Mesodermal cell (in vitro differentiated cells): ENCODE results near the gene ZNF605. TPM values are rescaled to one million over a fixed set of nuclear protein-coding genes. Genes with fewer than 3 reads are reported as not detected.
"Not testable (repeated sequence)": the region's sequence is repeated elsewhere in the genome, so short reads cannot be mapped to it uniquely, and the experiment has no call there.

Experiments
- H3K27ac ChIP-seq: 2 replicates; pipeline ENCODE4 v1.7.0; 2013; ENCODE audit warnings: mild to moderate bottlenecking, low read depth, low read length, moderate library complexity; ENCODE audit not compliant: severe bottlenecking
- H3K36me3 ChIP-seq: 2 replicates; pipeline ENCODE4 v1.7.1; 2013; ENCODE audit warnings: mild to moderate bottlenecking, low read length, moderate library complexity; ENCODE audit not compliant: control insufficient read depth, insufficient read depth
- H3K4me1 ChIP-seq: one replicate; pipeline ENCODE4 v1.7.1; 2013; ENCODE audit warnings: mild to moderate bottlenecking, low read length; ENCODE audit not compliant: insufficient read depth, control insufficient read depth, poor library complexity, severe bottlenecking
- H3K4me3 ChIP-seq: 2 replicates; pipeline ENCODE4 v1.7.0; 2013; ENCODE audit warnings: low read length, control low read depth, mild to moderate bottlenecking; ENCODE audit not compliant: insufficient read depth, poor library complexity, severe bottlenecking; ENCODE audit errors: extremely low read depth
- H3K9me3 ChIP-seq: 2 replicates; pipeline ENCODE4 v1.7.1; 2013; ENCODE audit warnings: mild to moderate bottlenecking, low read length, moderate library complexity; ENCODE audit not compliant: control insufficient read depth
- WGBS, 2 experiments: methylation state at CpG; one replicate each; pipeline ENCODE4 v1.1.5; 2013; ENCODE audit warnings: missing lambda C conversion rate in 2 of 2; ENCODE audit not compliant: insufficient coverage in 2 of 2; 5-methylcytosine and 5-hydroxymethylcytosine counted together
- polyA plus RNA-seq, 2 experiments: library from polyadenylated mRNA; stranded (reverse); fragments of 50-300 nt; gene quantifications; one replicate each; pipeline ENCODE4 v1.2.3, GENCODE V29; 2013

The ZNF605 gene
- polyA plus RNA-seq (2013, experiment 1 of 2) = 6.2 TPM
- 7.7 TPM for polyA plus RNA-seq (2013, experiment 2 of 2)

GRCh38 chr12:132956011-132956788, at the start of gene ZNF605:
Gene ZNF605, minus strand, starts transcription at chr12:132956306. Its CDS starts 10,671 bp downstream, at chr12:132945635.
- Histone ChIP-seq H3K4me3 (peak within 1 kb of the TSS; percentile 62), H3K9me3 (peaks cover 44% of the 10 kb centered on the region), H3K36me3 (no peaks in the 10 kb centered on the region), H3K4me1 (no peaks in the 10 kb centered on the region), H3K27ac (peak within 1 kb of the TSS; percentile 74)
- 10 to 13% methylated on average over 46 to 49 of the region's 67 CpGs for WGBS, 2 experiments

DNA sequence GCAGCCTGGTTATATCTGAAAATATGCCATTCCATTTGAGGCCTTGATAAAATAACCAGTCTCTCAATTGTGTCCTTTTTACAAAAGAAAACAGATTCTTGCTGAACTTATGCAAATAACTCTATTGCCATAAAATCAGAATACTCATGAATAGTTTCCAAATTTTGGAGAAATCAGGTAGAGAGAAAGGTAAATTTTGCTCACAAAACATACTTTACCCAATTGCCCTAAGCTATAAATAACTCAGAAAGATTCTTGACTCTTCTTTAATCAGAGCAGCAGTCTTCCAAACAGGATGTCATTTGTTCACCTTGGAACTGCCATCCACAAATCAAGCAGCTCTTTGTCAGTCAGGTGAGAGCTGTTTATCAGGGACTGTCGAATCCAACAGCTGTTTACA, 42.6 kb upstream of the ZNF605 start:
- no CpG with 5 or more reads among the region's 1 CpG for WGBS, 2 experiments
- H3K4me1 ChIP-seq = no peaks in the 10 kb centered on the region
- H3K9me3 ChIP-seq = peaks cover 75% of the 10 kb centered on the region
- H3K36me3 ChIP-seq = peaks cover 4% of the 10 kb centered on the region
- H3K27ac ChIP-seq = no peak overlapping the region
- H3K4me3 ChIP-seq = no peak overlapping the region

- Histone ChIP-seq H3K4me3 (peak overlapping the region; percentile 83), H3K4me1 (no peaks in the 10 kb centered on the region), H3K36me3 (peaks cover 30% of the 10 kb centered on the region), H3K9me3 (peaks cover 39% of the 10 kb centered on the region), H3K27ac (no peak overlapping the region)
- 6 to 16% methylated on average over 8 to 10 of the region's 11 CpGs for WGBS, 2 experiments
Measured at GRCh38 chr12:132986885-132987225, 30.7 kb upstream of the ZNF605 start.

- Histone ChIP-seq H3K4me3 (peak within 1 kb of the TSS; percentile 83), H3K9me3 (peaks cover 37% of the 10 kb centered on the region), H3K27ac (no peak within 1 kb of the TSS), H3K36me3 (peaks cover 28% of the 10 kb centered on the region), H3K4me1 (no peaks in the 10 kb centered on the region)
- WGBS, 2 experiments = 3 to 5% methylated on average over 59 to 70 of the region's 76 CpGs
Measured at GRCh38 chr12:132986001-132986884, 30.1 kb upstream of the ZNF605 start, which contains the start of gene ZNF26. Gene ZNF26, plus strand, starts transcription at chr12:132986367. Its CDS starts 474 bp downstream, at chr12:132986841.

GRCh38 chr12:132976870-132977269, 20.8 kb upstream of the ZNF605 start:
- H3K9me3 ChIP-seq = peaks cover 31% of the 10 kb centered on the region
- 48 to 62% methylated on average over 10 to 12 of the region's 13 CpGs for WGBS, 2 experiments

GRCh38 chr12:132972374-132972773, 16.3 kb upstream of the ZNF605 start:
- H3K27ac ChIP-seq = no peak overlapping the region
- H3K4me1 ChIP-seq = no peaks in the 10 kb centered on the region
- no CpG with 5 or more reads among the region's 1 CpG for WGBS, 2 experiments
- H3K9me3 ChIP-seq = peaks cover 41% of the 10 kb centered on the region
- H3K4me3 ChIP-seq = no peak overlapping the region
- no peaks in the 10 kb centered on the region for H3K36me3 ChIP-seq

More at GRCh38 chr12:132976870-132977269, 20.8 kb upstream of the ZNF605 start:
- H3K27ac ChIP-seq, H3K4me1 ChIP-seq, H3K36me3 ChIP-seq, H3K4me3 ChIP-seq: not testable (repeated sequence)

- Histone ChIP-seq H3K4me3 (no peak overlapping the region), H3K4me1 (no peaks in the 10 kb centered on the region), H3K27ac (no peak overlapping the region), H3K36me3 (no peaks in the 10 kb centered on the region), H3K9me3 (peaks cover 46% of the 10 kb centered on the region)
- 93 to 96% methylated on average over 7 to 20 of the region's 21 CpGs for WGBS, 2 experiments
Measured at GRCh38 chr12:132967736-132968135, 11.6 kb upstream of the ZNF605 start.

DNA sequence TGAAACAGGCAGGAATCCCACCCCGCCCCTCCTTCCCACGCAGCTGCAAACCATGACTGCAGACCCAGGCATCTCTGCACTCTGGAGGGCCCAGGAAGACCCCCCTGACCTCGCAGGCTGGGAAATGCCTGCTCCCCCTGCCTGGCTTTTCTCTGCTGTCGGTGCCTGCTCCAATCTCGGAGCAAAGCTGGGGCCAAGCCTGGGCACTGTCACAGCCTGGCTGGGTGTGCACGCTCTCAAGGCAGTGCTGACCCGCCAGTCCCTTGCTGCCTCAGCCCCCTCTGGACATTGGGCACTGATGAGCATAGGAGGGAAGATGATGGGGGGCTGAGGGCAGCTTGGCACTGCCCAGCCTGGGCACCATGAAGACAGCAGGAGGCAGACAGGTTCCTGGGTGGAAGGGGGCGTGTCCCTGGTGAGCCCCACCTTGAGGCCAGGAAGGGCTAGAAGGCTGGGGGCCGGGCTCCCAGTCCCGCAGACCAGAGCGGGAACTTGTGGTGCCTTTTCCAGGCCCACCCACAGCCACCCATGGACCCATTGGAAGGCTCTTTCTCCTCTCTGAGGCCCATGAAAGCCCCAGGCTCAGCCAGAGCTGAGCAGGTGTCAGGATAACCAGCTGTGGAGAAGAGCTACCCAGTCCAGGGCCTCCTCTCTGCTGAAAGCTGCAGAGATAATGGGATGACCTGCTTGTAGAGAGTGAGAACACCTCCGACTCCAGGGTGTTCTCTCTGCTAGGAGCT, 10.7 kb upstream of the ZNF605 start:
- peaks cover 40% of the 10 kb centered on the region for H3K9me3 ChIP-seq
- WGBS, 2 experiments = 88 to 90% methylated on average over 10 to 11 of the region's 12 CpGs
- H3K27ac ChIP-seq = no peak overlapping the region
- H3K4me1 ChIP-seq = no peaks in the 10 kb centered on the region
- no peaks in the 10 kb centered on the region for H3K36me3 ChIP-seq
- no peak overlapping the region for H3K4me3 ChIP-seq

DNA sequence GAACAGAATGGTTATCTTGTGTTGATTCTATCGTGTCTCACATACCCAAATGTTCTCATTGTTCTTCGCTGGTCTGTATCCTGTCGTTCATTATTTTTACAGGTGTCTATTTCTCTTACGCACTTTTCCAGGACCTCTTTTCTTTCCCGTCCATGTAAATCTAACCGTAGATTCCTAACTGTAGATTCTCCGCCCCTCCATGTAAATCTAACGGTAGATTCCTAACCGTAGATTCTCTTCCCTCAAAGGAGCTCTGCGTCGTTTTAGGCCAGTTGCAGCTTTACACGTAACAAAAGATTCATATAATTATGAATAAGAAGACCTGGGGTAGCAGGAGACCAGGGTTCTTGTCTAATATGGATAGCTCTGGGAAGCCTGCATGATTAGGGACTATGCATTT, 9.7 kb upstream of the ZNF605 start:
- Histone ChIP-seq H3K9me3 (peaks cover 40% of the 10 kb centered on the region), H3K36me3 (no peaks in the 10 kb centered on the region), H3K4me1 (no peaks in the 10 kb centered on the region), H3K27ac (no peak overlapping the region), H3K4me3 (no peak overlapping the region)
- WGBS, 2 experiments = 90 to 99% methylated on average over 5 to 9 of the region's 12 CpGs

GRCh38 chr12:132963947-132964346, 7.8 kb upstream of the ZNF605 start:
- 47 to 78% methylated on average over 6 of the region's 10 CpGs for WGBS, 2 experiments
- H3K9me3 ChIP-seq = peaks cover 36% of the 10 kb centered on the region
- not testable (repeated sequence) for H3K4me3 ChIP-seq, H3K36me3 ChIP-seq, H3K4me1 ChIP-seq, H3K27ac ChIP-seq
